ENCODE data around the gene LCE6A.

LCE6A gene

GRCh38 chr1:152842556-152842955, at the start of gene LCE6A:
LCE6A (plus strand) TSS chr1:152842856; CDS start chr1:152843521, 665 bp downstream.
- Histone ChIP-seq H3K9me3 (ENCODE audit: control insufficient read depth, insufficient read depth, low read length) (no peaks in the 10 kb centered on the region), H3K4me1 (ENCODE audit: control insufficient read depth, low read length) (no peaks in the 10 kb centered on the region), H3K27me3 (ENCODE audit: control insufficient read depth, low read length) (peaks cover 4% of the 10 kb centered on the region; the same call in 1 of the 2 replicates), H4K20me1 (ENCODE audit: control insufficient read depth, insufficient read depth, low read depth, low read length) (no peaks in the 10 kb centered on the region), H3K4me2 (ENCODE audit: low read length) (no peak within 1 kb of the TSS), H3K4me3 (ENCODE audit: low read length) (no peak within 1 kb of the TSS), H3F3A (ENCODE audit: control insufficient read depth, insufficient read depth) (no peaks in the 10 kb centered on the region), H3K79me2 (ENCODE audit: control insufficient read depth, low read length) (no peaks in the 10 kb centered on the region), H3K36me3 (ENCODE audit: control insufficient read depth, low read length) (no peaks in the 10 kb centered on the region), H3K9me2 (replicated peaks; ENCODE audit: control insufficient read depth, low read length) (no peaks in the 10 kb centered on the region), H3K27ac (ENCODE audit: low read depth, low read length) (no peak within 1 kb of the TSS)
- TF ChIP-seq EZH2phosphoT487 (IDR thresholded peaks at IDR 0.05; ENCODE audit: borderline replicate concordance, low read length) (no peak), CTCF (IDR thresholded peaks at IDR 0.05; ENCODE audit: low read depth, low read length, poor library complexity, severe bottlenecking) (no peak)

- no peaks in the 10 kb centered on the region for H3K9me3 ChIP-seq (ENCODE audit: control insufficient read depth, insufficient read depth, low read length)
- no peak overlapping the region for H3K4me3 ChIP-seq (ENCODE audit: low read length)
- H3K36me3 ChIP-seq (ENCODE audit: control insufficient read depth, low read length): no peaks in the 10 kb centered on the region
- H4K20me1 ChIP-seq (ENCODE audit: control insufficient read depth, insufficient read depth, low read depth, low read length): no peaks in the 10 kb centered on the region
- no peaks in the 10 kb centered on the region for H3K4me1 ChIP-seq (ENCODE audit: control insufficient read depth, low read length)
- TF ChIP-seq CTCF (IDR thresholded peaks at IDR 0.05; ENCODE audit: low read depth, low read length, poor library complexity, severe bottlenecking): no peak
- TF ChIP-seq EZH2phosphoT487 (IDR thresholded peaks at IDR 0.05; ENCODE audit: borderline replicate concordance, low read length): no peak
- H3K27me3 ChIP-seq (ENCODE audit: control insufficient read depth, low read length): no peaks in the 10 kb centered on the region
- no peaks in the 10 kb centered on the region for H3K9me2 ChIP-seq (replicated peaks; ENCODE audit: control insufficient read depth, low read length)
- H3K27ac ChIP-seq (ENCODE audit: low read depth, low read length): no peak overlapping the region
- H3F3A ChIP-seq (ENCODE audit: control insufficient read depth, insufficient read depth): no peaks in the 10 kb centered on the region
- H3K79me2 ChIP-seq (ENCODE audit: control insufficient read depth, low read length): no peaks in the 10 kb centered on the region
- H3K4me2 ChIP-seq (ENCODE audit: low read length): no peak overlapping the region
Measured at GRCh38 chr1:152795686-152796085, 47.0 kb upstream of the LCE6A start.

GRCh38 chr1:152796421-152796820, 46.2 kb upstream of the LCE6A start, which contains the start of gene LCE1D:
LCE1D (plus strand) TSS chr1:152796721; CDS start chr1:152797795, 1,074 bp downstream.
- TF ChIP-seq CTCF (IDR thresholded peaks at IDR 0.05; ENCODE audit: low read depth, low read length, poor library complexity, severe bottlenecking): no peak
- no peak for TF ChIP-seq EZH2phosphoT487 (IDR thresholded peaks at IDR 0.05; ENCODE audit: borderline replicate concordance, low read length)
- Histone ChIP-seq H4K20me1 (ENCODE audit: control insufficient read depth, insufficient read depth, low read depth, low read length) (no peaks in the 10 kb centered on the region), H3K9me3 (ENCODE audit: control insufficient read depth, insufficient read depth, low read length) (no peaks in the 10 kb centered on the region), H3K27ac (ENCODE audit: low read depth, low read length) (no peak within 1 kb of the TSS), H3F3A (ENCODE audit: control insufficient read depth, insufficient read depth) (no peaks in the 10 kb centered on the region), H3K27me3 (ENCODE audit: control insufficient read depth, low read length) (no peaks in the 10 kb centered on the region), H3K4me3 (ENCODE audit: low read length) (no peak within 1 kb of the TSS), H3K4me1 (ENCODE audit: control insufficient read depth, low read length) (no peaks in the 10 kb centered on the region), H3K36me3 (ENCODE audit: control insufficient read depth, low read length) (no peaks in the 10 kb centered on the region), H3K79me2 (ENCODE audit: control insufficient read depth, low read length) (no peaks in the 10 kb centered on the region), H3K4me2 (ENCODE audit: low read length) (no peak within 1 kb of the TSS), H3K9me2 (replicated peaks; ENCODE audit: control insufficient read depth, low read length) (no peaks in the 10 kb centered on the region)
